ENCODE results near the gene KIRREL3. TPM values are rescaled to one million over a fixed set of nuclear protein-coding genes. Genes with fewer than 3 reads are reported as not detected.

Gene KIRREL3
- total RNA-seq, 5 donors from 2014 or later (not counting 1 experiment from before 2014, with no cell fraction given) = not detected

- no peak overlapping the region for H3K4me3 Mint-ChIP-seq
- H3K27ac ChIP-seq (ENCODE audit: low read length) = no peak overlapping the region
- H3K4me3 ChIP-seq (ENCODE audit: control insufficient read depth in 1 of 2, extremely low read depth in 1 of 2, low read length in 1 of 2) = no peak overlapping the region
- 62% methylated on average over 2 of the region's 4 CpGs for WGBS (ENCODE audit: insufficient coverage)
- H3K36me3 Mint-ChIP-seq = no peaks in the 10 kb centered on the region
- H3K4me1 Mint-ChIP-seq = no peaks in the 10 kb centered on the region
- H3K27me3 Mint-ChIP-seq = peaks cover 12 to 16% of the 10 kb centered on the region in 2 donors
- no peak overlapping the region for H3K27ac Mint-ChIP-seq
- peaks cover 0 to 8% (median 0%) of the 10 kb centered on the region in 3 donors for H3K9me3 Mint-ChIP-seq
- no peaks in the 10 kb centered on the region for H3K4me1 ChIP-seq (ENCODE audit: control insufficient read depth in 1 of 2, extremely low read depth in 1 of 2, insufficient read depth in 2 of 2, low read length in 2 of 2)
- no peak for ATAC-seq (replicated peaks in 1 of 4)
- H3K9me3 ChIP-seq = no peaks in the 10 kb centered on the region
- H3K27me3 ChIP-seq (replicated peaks in 1 of 2; ENCODE audit: control insufficient read depth in 2 of 2, extremely low read depth in 1 of 2, insufficient read depth in 2 of 2, low read length in 1 of 2) = peaks cover 0 to 2% of the 10 kb centered on the region in 2 experiments
- ChIA-PET CTCF (interaction anchor here in 1 of 2 donors (0.9 kb wide), 1 partner anchor 21 kb away, joined by 4 read pairs; no protein-coding TSS in a partner anchor), POLR2A (no interaction called here)
- no peak for DNase-seq
- H3K36me3 ChIP-seq (ENCODE audit: control insufficient read depth in 2 of 2, extremely low read depth in 1 of 2, insufficient read depth in 1 of 2, low read length in 1 of 2) = no peaks in the 10 kb centered on the region
These were observed 37.0 kb upstream of the KIRREL3 start for GRCh38 chr11:127037596-127037995.

GRCh38 chr11:127037001-127037400, 36.4 kb upstream of the KIRREL3 start:
- WGBS (ENCODE audit: insufficient coverage) = 89% methylated on average over 1 of the region's 1 CpG
- no peaks in the 10 kb centered on the region for H3K4me1 Mint-ChIP-seq
- ATAC-seq (replicated peaks in 1 of 4) (no peak), DNase-seq (no peak)
- Histone ChIP-seq H3K27me3 (replicated peaks in 1 of 2; ENCODE audit: control insufficient read depth in 2 of 2, extremely low read depth in 1 of 2, insufficient read depth in 2 of 2, low read length in 1 of 2) (peaks cover 0 to 2% of the 10 kb centered on the region in 2 experiments), H3K4me1 (ENCODE audit: control insufficient read depth in 1 of 2, extremely low read depth in 1 of 2, insufficient read depth in 2 of 2, low read length in 2 of 2) (no peaks in the 10 kb centered on the region), H3K36me3 (ENCODE audit: control insufficient read depth in 2 of 2, extremely low read depth in 1 of 2, insufficient read depth in 1 of 2, low read length in 1 of 2) (no peaks in the 10 kb centered on the region), H3K9me3 (no peaks in the 10 kb centered on the region), H3K27ac (ENCODE audit: low read length) (no peak overlapping the region), H3K4me3 (ENCODE audit: control insufficient read depth in 1 of 2, extremely low read depth in 1 of 2, low read length in 1 of 2) (no peak overlapping the region)
- peaks cover 0 to 8% (median 0%) of the 10 kb centered on the region in 3 donors for H3K9me3 Mint-ChIP-seq
- ChIA-PET POLR2A (no interaction called here), CTCF (interaction anchor here in 1 of 2 donors (0.9 kb wide), 1 partner anchor 22 kb away, joined by 4 read pairs; no protein-coding TSS in a partner anchor)
- H3K27me3 Mint-ChIP-seq = peaks cover 12 to 13% of the 10 kb centered on the region in 2 donors
- no peak overlapping the region for H3K27ac Mint-ChIP-seq
- H3K4me3 Mint-ChIP-seq = no peak overlapping the region
- H3K36me3 Mint-ChIP-seq = no peaks in the 10 kb centered on the region

DNA sequence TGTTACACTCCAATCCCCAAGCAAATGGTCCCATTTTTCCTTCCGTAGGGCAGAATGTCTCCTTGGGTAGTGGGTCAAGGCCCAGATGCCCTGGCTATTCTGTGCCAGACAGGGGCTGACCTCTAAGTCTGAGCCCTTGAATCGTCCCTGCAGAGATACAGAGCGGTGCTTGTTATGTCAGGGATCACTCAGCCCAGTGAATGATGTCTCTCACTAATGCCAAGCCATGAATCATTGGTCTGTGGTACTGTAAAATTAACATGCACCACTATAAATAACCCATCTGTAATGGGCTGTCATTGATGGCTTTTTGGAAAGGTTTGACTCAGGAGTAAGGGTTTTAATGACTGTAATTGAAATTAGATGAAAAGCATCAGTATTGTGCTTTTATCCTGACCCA, 35.3 kb upstream of the KIRREL3 start:
- DNase-seq (no peak), ATAC-seq (replicated peaks in 1 of 4) (no peak)
- ChIA-PET CTCF (no interaction called here), POLR2A (no interaction called here)
- Mint-ChIP-seq H3K9me3 (peaks cover 0 to 8% (median 0%) of the 10 kb centered on the region in 3 donors), H3K4me3 (no peak overlapping the region), H3K27ac (no peak overlapping the region), H3K4me1 (no peaks in the 10 kb centered on the region), H3K27me3 (peaks cover 12 to 13% of the 10 kb centered on the region in 2 donors), H3K36me3 (no peaks in the 10 kb centered on the region)
- Histone ChIP-seq H3K27me3 (replicated peaks in 1 of 2; ENCODE audit: control insufficient read depth in 2 of 2, extremely low read depth in 1 of 2, insufficient read depth in 2 of 2, low read length in 1 of 2) (peaks cover 0 to 2% of the 10 kb centered on the region in 2 experiments), H3K36me3 (ENCODE audit: control insufficient read depth in 2 of 2, extremely low read depth in 1 of 2, insufficient read depth in 1 of 2, low read length in 1 of 2) (no peaks in the 10 kb centered on the region), H3K4me3 (ENCODE audit: control insufficient read depth in 1 of 2, extremely low read depth in 1 of 2, low read length in 1 of 2) (no peak overlapping the region), H3K4me1 (ENCODE audit: control insufficient read depth in 1 of 2, extremely low read depth in 1 of 2, insufficient read depth in 2 of 2, low read length in 2 of 2) (no peaks in the 10 kb centered on the region), H3K9me3 (no peaks in the 10 kb centered on the region), H3K27ac (ENCODE audit: low read length) (no peak overlapping the region)
- WGBS (ENCODE audit: insufficient coverage) = 40% methylated on average over 1 of the region's 3 CpGs

DNA sequence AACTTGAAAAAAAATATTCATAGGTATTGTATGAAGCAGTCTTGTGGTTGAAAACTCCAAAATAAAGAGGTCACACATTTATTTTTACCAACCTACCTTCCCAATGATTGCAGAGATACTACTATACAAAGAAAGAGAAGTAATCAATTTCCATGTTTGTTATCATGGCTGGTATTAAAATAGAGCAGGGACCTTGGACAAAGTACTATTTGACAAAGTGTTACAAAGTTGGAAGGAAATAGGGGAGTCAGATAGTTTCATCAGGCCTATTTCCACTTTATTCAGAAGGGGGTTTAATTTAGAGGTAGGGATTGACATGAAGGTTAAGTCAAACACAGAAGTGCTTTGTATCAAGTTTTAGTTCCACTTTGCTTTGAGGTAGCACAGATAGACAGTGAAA, 34.4 kb upstream of the KIRREL3 start:
- no peaks in the 10 kb centered on the region for H3K36me3 Mint-ChIP-seq
- Histone ChIP-seq H3K4me1 (ENCODE audit: control insufficient read depth in 1 of 2, extremely low read depth in 1 of 2, insufficient read depth in 2 of 2, low read length in 2 of 2) (no peaks in the 10 kb centered on the region), H3K27ac (ENCODE audit: low read length) (no peak overlapping the region), H3K27me3 (replicated peaks in 1 of 2; ENCODE audit: control insufficient read depth in 2 of 2, extremely low read depth in 1 of 2, insufficient read depth in 2 of 2, low read length in 1 of 2) (peaks cover 0 to 2% of the 10 kb centered on the region in 2 experiments), H3K4me3 (ENCODE audit: control insufficient read depth in 1 of 2, extremely low read depth in 1 of 2, low read length in 1 of 2) (no peak overlapping the region), H3K36me3 (ENCODE audit: control insufficient read depth in 2 of 2, extremely low read depth in 1 of 2, insufficient read depth in 1 of 2, low read length in 1 of 2) (no peaks in the 10 kb centered on the region), H3K9me3 (no peaks in the 10 kb centered on the region)
- POLR2A ChIA-PET = no interaction called here
- CTCF ChIA-PET = no interaction called here
- no peak for ATAC-seq (replicated peaks in 1 of 4)
- DNase-seq = no peak
- H3K9me3 Mint-ChIP-seq = peaks cover 0 to 10% (median 0%) of the 10 kb centered on the region in 3 donors
- H3K4me1 Mint-ChIP-seq = no peaks in the 10 kb centered on the region
- H3K4me3 Mint-ChIP-seq = no peak overlapping the region
- no peak overlapping the region for H3K27ac Mint-ChIP-seq
- peaks cover 12 to 14% of the 10 kb centered on the region in 2 donors for H3K27me3 Mint-ChIP-seq

GRCh38 chr11:127028648-127029047, 28.1 kb upstream of the KIRREL3 start:
- ChIA-PET POLR2A (no interaction called here), CTCF (no interaction called here)
- H3K4me1 ChIP-seq (ENCODE audit: control insufficient read depth in 1 of 2, extremely low read depth in 1 of 2, insufficient read depth in 2 of 2, low read length in 2 of 2) = no peaks in the 10 kb centered on the region
- Mint-ChIP-seq H3K4me3 (no peak overlapping the region), H3K27ac (no peak overlapping the region), H3K9me3 (peaks cover 0 to 5% (median 0%) of the 10 kb centered on the region in 3 donors), H3K4me1 (no peaks in the 10 kb centered on the region), H3K36me3 (no peaks in the 10 kb centered on the region), H3K27me3 (peaks cover under 1 to 4% of the 10 kb centered on the region in 2 donors)
- H3K9me3 ChIP-seq = no peaks in the 10 kb centered on the region
- H3K36me3 ChIP-seq (ENCODE audit: control insufficient read depth in 2 of 2, extremely low read depth in 1 of 2, insufficient read depth in 1 of 2, low read length in 1 of 2) = no peaks in the 10 kb centered on the region
- no peaks in the 10 kb centered on the region for H3K27me3 ChIP-seq (replicated peaks in 1 of 2; ENCODE audit: control insufficient read depth in 2 of 2, extremely low read depth in 1 of 2, insufficient read depth in 2 of 2, low read length in 1 of 2)
- DNase-seq (no peak), ATAC-seq (replicated peaks in 1 of 4) (no peak)
- WGBS (ENCODE audit: insufficient coverage) = 100% methylated on average over 2 of the region's 4 CpGs
- H3K4me3 ChIP-seq (ENCODE audit: control insufficient read depth in 1 of 2, extremely low read depth in 1 of 2, low read length in 1 of 2) = no peak overlapping the region
- no peak overlapping the region for H3K27ac ChIP-seq (ENCODE audit: low read length)

- POLR2A ChIA-PET = interaction anchor here in 1 of 2 donors (0.6 kb wide), 1 partner anchor 270 kb away, joined by 3 read pairs; no protein-coding TSS in a partner anchor
- no peak for ATAC-seq (replicated peaks in 1 of 4)
- no peaks in the 10 kb centered on the region for H3K9me3 ChIP-seq
- Mint-ChIP-seq H3K9me3 (peaks cover 0 to 5% (median 0%) of the 10 kb centered on the region in 3 donors), H3K36me3 (no peaks in the 10 kb centered on the region), H3K27me3 (peaks cover 0 to 4% of the 10 kb centered on the region in 2 donors), H3K4me3 (no peak overlapping the region), H3K4me1 (no peaks in the 10 kb centered on the region), H3K27ac (no peak overlapping the region)
- H3K27ac ChIP-seq (ENCODE audit: low read length) = no peak overlapping the region
- no peaks in the 10 kb centered on the region for H3K36me3 ChIP-seq (ENCODE audit: control insufficient read depth in 2 of 2, extremely low read depth in 1 of 2, insufficient read depth in 1 of 2, low read length in 1 of 2)
- no peak for DNase-seq
- no peak overlapping the region for H3K4me3 ChIP-seq (ENCODE audit: control insufficient read depth in 1 of 2, extremely low read depth in 1 of 2, low read length in 1 of 2)
- CTCF ChIA-PET = no interaction called here
- 100% methylated on average over 3 of the region's 5 CpGs for WGBS (ENCODE audit: insufficient coverage)
- H3K4me1 ChIP-seq (ENCODE audit: control insufficient read depth in 1 of 2, extremely low read depth in 1 of 2, insufficient read depth in 2 of 2, low read length in 2 of 2) = no peaks in the 10 kb centered on the region
- H3K27me3 ChIP-seq (replicated peaks in 1 of 2; ENCODE audit: control insufficient read depth in 2 of 2, extremely low read depth in 1 of 2, insufficient read depth in 2 of 2, low read length in 1 of 2) = no peaks in the 10 kb centered on the region
These were observed 27.2 kb upstream of the KIRREL3 start for GRCh38 chr11:127027789-127028188.

GRCh38 chr11:127027000-127027399, 26.4 kb upstream of the KIRREL3 start:
- Mint-ChIP-seq H3K9me3 (peaks cover 0 to 5% (median 0%) of the 10 kb centered on the region in 3 donors), H3K4me3 (no peak overlapping the region), H3K27me3 (peaks cover 0 to 4% of the 10 kb centered on the region in 2 donors), H3K36me3 (no peaks in the 10 kb centered on the region), H3K4me1 (no peaks in the 10 kb centered on the region), H3K27ac (no peak overlapping the region)
- DNase-seq = no peak
- WGBS (ENCODE audit: insufficient coverage) = 64% methylated on average over 4 of the region's 4 CpGs
- Histone ChIP-seq H3K4me3 (ENCODE audit: control insufficient read depth in 1 of 2, extremely low read depth in 1 of 2, low read length in 1 of 2) (no peak overlapping the region), H3K36me3 (ENCODE audit: control insufficient read depth in 2 of 2, extremely low read depth in 1 of 2, insufficient read depth in 1 of 2, low read length in 1 of 2) (no peaks in the 10 kb centered on the region), H3K27me3 (replicated peaks in 1 of 2; ENCODE audit: control insufficient read depth in 2 of 2, extremely low read depth in 1 of 2, insufficient read depth in 2 of 2, low read length in 1 of 2) (no peaks in the 10 kb centered on the region), H3K27ac (ENCODE audit: low read length) (no peak overlapping the region), H3K4me1 (ENCODE audit: control insufficient read depth in 1 of 2, extremely low read depth in 1 of 2, insufficient read depth in 2 of 2, low read length in 2 of 2) (no peaks in the 10 kb centered on the region), H3K9me3 (no peaks in the 10 kb centered on the region)
- no peak for ATAC-seq (replicated peaks in 1 of 4)
- CTCF ChIA-PET = no interaction called here
- POLR2A ChIA-PET = no interaction called here
